IMR-90 (cell line): ENCODE results near the gene SCARB1. TPM values are rescaled to one million over a fixed set of nuclear protein-coding genes. Genes with fewer than 3 reads are reported as not detected.

Experiments
- ATAC-seq: fragments of 200-7000 bp; cut with Tn5 transposase; 2 replicates; pipeline ENCODE4 v1.9.1; 2020; ENCODE audit warnings: low read depth, mild to moderate bottlenecking, moderate library complexity
- BruUV-seq: library from RNA; stranded (reverse); fragments of 400-500 nt; replicated peaks from 2 replicates; lab custom pipeline; 2021; lab: Mats Ljungman, UMichigan
- CTCF ChIA-PET: fragments of 300-600 bp; formaldehyde crosslinking; extraction: SDS; loops from one replicate; lab custom pipeline; 2021; ENCODE audit warnings: antibody characterized with exemption; lab: Yijun Ruan, JAX
- POLR2A ChIA-PET: fragments of 300-600 bp; sonication (Branson Sonifier 250); formaldehyde crosslinking; loops from one replicate; lab custom pipeline; 2022; ENCODE audit warnings: antibody characterized with exemption; ENCODE audit not compliant: unreplicated experiment; lab: Charles Lee
- DNase-seq: peaks from one replicate; pipeline ENCODE4 v3.0.0; 2013
- H2AFZ ChIP-seq: replicated peaks from 2 replicates; pipeline ENCODE3; 2013; ENCODE audit warnings: low read length, mild to moderate bottlenecking; ENCODE audit not compliant: poor library complexity
- H2AK5ac ChIP-seq: 2 replicates; pipeline ENCODE4 v1.6.1; 2013; ENCODE audit warnings: low read depth, low read length, inconsistent platforms
- H2AK9ac ChIP-seq: replicated peaks from 2 replicates; pipeline ENCODE3; 2013; ENCODE audit warnings: mild to moderate bottlenecking, low read depth, low read length, moderate library complexity; ENCODE audit not compliant: poor library complexity
- H2BK120ac ChIP-seq: 2 replicates; pipeline ENCODE4 v1.6.1; 2013; ENCODE audit warnings: low read depth, low read length, inconsistent platforms
- H2BK15ac ChIP-seq: 3 replicates; pipeline ENCODE4 v1.6.1; 2013; ENCODE audit warnings: low read depth, low read length, inconsistent platforms
- H2BK20ac ChIP-seq: 2 replicates; pipeline ENCODE4 v1.6.1; 2013; ENCODE audit warnings: low read depth, mild to moderate bottlenecking, inconsistent platforms, low read length, moderate library complexity
- H2BK5ac ChIP-seq: 2 replicates; pipeline ENCODE4 v1.6.1; 2013; ENCODE audit warnings: mild to moderate bottlenecking, low read depth, low read length, inconsistent platforms; ENCODE audit not compliant: poor library complexity, severe bottlenecking
- H3K14ac ChIP-seq: replicated peaks from 2 replicates; pipeline ENCODE4 v1.6.1; 2013; ENCODE audit warnings: low read depth, low read length, inconsistent platforms
- H3K18ac ChIP-seq: 2 replicates; pipeline ENCODE4 v1.6.1; 2013; ENCODE audit warnings: low read depth, low read length, control low read depth
- H3K23ac ChIP-seq: 2 replicates; pipeline ENCODE4 v1.6.1; 2013; ENCODE audit warnings: low read depth, low read length, inconsistent platforms
- H3K27ac ChIP-seq: 2 replicates; pipeline ENCODE4 v1.5.1; 2013; ENCODE audit warnings: mild to moderate bottlenecking, control low read depth, low read length; ENCODE audit not compliant: insufficient read depth
- H3K27me3 ChIP-seq: 2 replicates; pipeline ENCODE4 v1.6.1; 2013; ENCODE audit warnings: low read length; ENCODE audit not compliant: control insufficient read depth, insufficient read depth
- H3K36me3 ChIP-seq: 2 replicates; pipeline ENCODE4 v1.6.1; 2013; ENCODE audit warnings: low read length, mixed read lengths; ENCODE audit not compliant: control insufficient read depth, insufficient read depth
- H3K4ac ChIP-seq: 2 replicates; pipeline ENCODE4 v1.6.1; 2013; ENCODE audit warnings: low read depth, low read length, inconsistent platforms
- H3K4me1 ChIP-seq: 2 replicates; pipeline ENCODE4 v1.6.1; 2013; ENCODE audit warnings: low read length, mixed read lengths; ENCODE audit not compliant: control insufficient read depth, insufficient read depth
- H3K4me2 ChIP-seq: 2 replicates; pipeline ENCODE4 v1.6.1; 2013; ENCODE audit warnings: low read depth, mild to moderate bottlenecking, control low read depth, low read length, moderate library complexity
- H3K4me3 ChIP-seq: 2 replicates; pipeline ENCODE4 v1.5.1; 2013; ENCODE audit warnings: low read depth, mild to moderate bottlenecking, control low read depth, low read length, moderate library complexity; ENCODE audit not compliant: insufficient read depth
- H3K56ac ChIP-seq: 2 replicates; pipeline ENCODE4 v1.6.1; 2013; ENCODE audit warnings: low read length, inconsistent platforms; ENCODE audit not compliant: insufficient read depth; ENCODE audit errors: extremely low read depth
- H3K79me1 ChIP-seq, 2 experiments: 2 replicates each; pipeline ENCODE4 v1.6.1; 2013; ENCODE audit warnings: low read length in 2 of 2, inconsistent platforms in 1 of 2, low read depth in 1 of 2
- H3K9ac ChIP-seq: 2 replicates; pipeline ENCODE4 v1.6.1; 2013; ENCODE audit warnings: low read depth, low read length, control low read depth
- H3K9me1 ChIP-seq: 2 replicates; pipeline ENCODE4 v1.6.1; 2013; ENCODE audit warnings: low read length, inconsistent platforms; ENCODE audit not compliant: insufficient read depth
- H3K9me3 ChIP-seq: 2 replicates; pipeline ENCODE4 v1.6.1; 2013; ENCODE audit warnings: low read length; ENCODE audit not compliant: control insufficient read depth, insufficient read depth
- H4K20me1 ChIP-seq: 2 replicates; pipeline ENCODE4 v1.6.1; 2013; ENCODE audit warnings: low read length, inconsistent platforms; ENCODE audit not compliant: insufficient read depth
- H4K5ac ChIP-seq: 2 replicates; pipeline ENCODE4 v1.6.1; 2013; ENCODE audit warnings: mild to moderate bottlenecking, low read depth, low read length, control low read depth
- H4K8ac ChIP-seq, 2 experiments: 2 replicates each; pipeline ENCODE4 v1.6.1; 2013; ENCODE audit warnings: low read depth in 2 of 2, low read length in 2 of 2, control low read depth in 1 of 2, inconsistent platforms in 1 of 2
- H4K91ac ChIP-seq: 2 replicates; pipeline ENCODE4 v1.6.1; 2013; ENCODE audit warnings: low read depth, low read length, inconsistent platforms; ENCODE audit not compliant: insufficient read depth
- BHLHE40 ChIP-seq: fragments of 150-350 bp; IDR thresholded peaks from 2 replicates; pipeline ENCODE4 v1.6.1; 2016; ENCODE audit warnings: mild to moderate bottlenecking, low read depth, low read length
- CEBPB ChIP-seq: IDR thresholded peaks from 2 replicates; pipeline ENCODE4 v1.6.1; 2012; ENCODE audit warnings: low read depth, low read length, improper control_type of control experiment
- CHD1 ChIP-seq: IDR thresholded peaks from 2 replicates; pipeline ENCODE4 v1.6.1; 2012; ENCODE audit warnings: low read depth, low read length, improper control_type of control experiment
- CTCF ChIP-seq: conservative IDR thresholded peaks from 2 replicates; pipeline ENCODE4 v1.5.1; 2012; ENCODE audit warnings: mild to moderate bottlenecking, low read depth, low read length, improper control_type of control experiment
- FOS ChIP-seq: fragments of 150-350 bp; IDR thresholded peaks from 2 replicates; pipeline ENCODE4 v1.6.1; 2016; ENCODE audit warnings: low read depth, low read length
- MAFK ChIP-seq: IDR thresholded peaks from 2 replicates; pipeline ENCODE4 v1.6.1; 2012; ENCODE audit warnings: low read depth, low read length, improper control_type of control experiment
- MAZ ChIP-seq: IDR thresholded peaks from 2 replicates; pipeline ENCODE4 v1.6.1; 2012; ENCODE audit warnings: low read depth, mild to moderate bottlenecking, low read length, improper control_type of control experiment, moderate library complexity, borderline replicate concordance
- MXI1 ChIP-seq: IDR thresholded peaks from 2 replicates; pipeline ENCODE4 v1.6.1; 2012; ENCODE audit warnings: low read depth, mild to moderate bottlenecking, low read length, moderate library complexity, borderline replicate concordance
- NFE2L2 ChIP-seq: fragments of 150-350 bp; IDR thresholded peaks from 2 replicates; pipeline ENCODE4 v1.6.1; 2016; ENCODE audit warnings: low read depth, mild to moderate bottlenecking, low read length
- POLR2A ChIP-seq: IDR thresholded peaks from 2 replicates; pipeline ENCODE4 v1.6.1; 2012; ENCODE audit warnings: mild to moderate bottlenecking, low read depth, low read length
- RAD21 ChIP-seq: IDR thresholded peaks from 2 replicates; pipeline ENCODE4 v1.6.1; 2012; ENCODE audit warnings: low read length, improper control_type of control experiment
- RCOR1 ChIP-seq: IDR thresholded peaks from 2 replicates; pipeline ENCODE4 v1.6.1; 2012; ENCODE audit warnings: mild to moderate bottlenecking, low read length, improper control_type of control experiment; ENCODE audit not compliant: insufficient replicate concordance
- RFX5 ChIP-seq: IDR thresholded peaks from 2 replicates; pipeline ENCODE4 v1.8.0; 2012; ENCODE audit warnings: low read depth, mild to moderate bottlenecking, low read length, moderate library complexity
- SMC3 ChIP-seq: fragments of 150-350 bp; IDR thresholded peaks from 2 replicates; pipeline ENCODE4 v1.6.1; 2016; ENCODE audit warnings: low read depth, mild to moderate bottlenecking, antibody characterized with exemption, low read length, moderate library complexity
- WGBS, 2 experiments: methylation state at CpG; one replicate each; pipeline versions ENCODE4 v1.1.5 to v1.1.7; 2013; ENCODE audit warnings: missing lambda C conversion rate in 2 of 2; ENCODE audit not compliant: insufficient read length in 1 of 2; ENCODE audit errors: extremely low coverage in 2 of 2; 5-methylcytosine and 5-hydroxymethylcytosine counted together
- dilution Hi-C: fragments of 300-500 bp; cut with HindIII; formaldehyde crosslinking; loops from one replicate; pipeline ENCODE4 v1.14.3; 2018; ENCODE audit warnings: low sequenced_read_pairs; ENCODE audit not compliant: unreplicated experiment
- in situ Hi-C: fragments of 300-500 bp; cut with MboI; formaldehyde crosslinking; loops from 3 replicates; pipeline ENCODE4 v1.14.3; 2019; ENCODE audit warnings: low sequenced_read_pairs, inconsistent platforms, mixed read lengths
- intact Hi-C: fragments of 100-400 bp; cut with micrococcal nuclease; formaldehyde crosslinking; loops from 2 replicates; pipeline ENCODE4 v1.10.0; 2022
- polyA plus RNA-seq, 3 experiments: library from polyadenylated mRNA; depleted of rRNA; stranded (reverse); fragments of >200 nt; gene quantifications; 2 replicates each; pipeline ENCODE4 v1.2.3, GENCODE V29; 2012; ENCODE audit warnings: low replicate concordance in 1 of 3
- total RNA-seq: library from RNA; depleted of rRNA; stranded (reverse); fragments of >200 nt; gene quantifications from 2 replicates; pipeline ENCODE4 v1.2.3, GENCODE V29; 2012
- TF ChIP-seq, protein P1 (sequence below): fragments of 150-350 bp; IDR thresholded peaks from 2 replicates; pipeline ENCODE4 v1.6.1; 2017; ENCODE audit warnings: mild to moderate bottlenecking, antibody characterized with exemption, low read length, low read depth
- TF ChIP-seq, protein P2 (sequence below): fragments of 150-350 bp; IDR thresholded peaks from 2 replicates; pipeline ENCODE4 v1.6.1; 2016; ENCODE audit warnings: low read depth, mild to moderate bottlenecking, low read length, moderate library complexity, borderline replicate concordance

The SCARB1 gene
- total and polyA plus RNA-seq, 2 of the 4 experiments (the other 2 are of a cell fraction), result 3.0 to 24.8 TPM

DNA sequence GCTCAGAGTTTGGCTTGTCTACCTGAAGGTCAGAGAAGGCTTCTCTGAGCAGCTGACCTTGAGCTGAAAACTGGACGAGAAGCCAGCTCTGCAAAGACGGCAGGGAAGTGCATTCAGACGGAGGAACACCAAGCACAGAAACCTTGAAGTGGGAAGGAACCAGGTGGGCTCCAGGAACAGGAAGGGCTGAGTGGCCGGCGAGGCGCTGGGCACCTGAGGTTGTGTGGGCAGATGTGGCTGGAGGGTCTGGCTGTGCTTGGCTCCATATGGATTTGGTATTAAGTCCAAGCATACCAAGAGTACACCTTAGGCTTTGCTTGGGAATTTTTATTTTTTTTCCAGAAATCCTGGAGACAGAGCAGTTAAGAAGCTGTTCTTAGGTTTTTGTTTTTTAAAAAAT is 130.6 kb downstream of the SCARB1 start:
- CTCF ChIA-PET, result interaction anchor here (1.4 kb wide), 1 partner anchor 24 kb away, joined by 7 read pairs; no protein-coding TSS in a partner anchor
- Histone ChIP-seq H3K27me3 (no peaks in the 10 kb centered on the region), H3K79me1 (no peaks in the 10 kb centered on the region), H2AK9ac (no peak overlapping the region), H4K8ac (peak overlapping the region in 1 of 2 experiments; percentile 40; a peak in 1 of 4 replicates), H3K14ac (0 out of 2 replicates have a peak overlapping the region, but pooled peaks have one; percentile 3), H2BK20ac (peak overlapping the region; percentile 93), H2BK120ac (peak overlapping the region; percentile 61), H3K9me1 (peaks cover 8% of the 10 kb centered on the region), H3K27ac (no peak overlapping the region), H2BK15ac (peak overlapping the region; percentile 1; the same call in 1 of the 3 replicates), H3K56ac (no peak overlapping the region), H4K20me1 (no peaks in the 10 kb centered on the region), H3K9ac (no peak overlapping the region), H2BK5ac (peak overlapping the region; percentile 4), H3K4me3 (no peak overlapping the region), H4K91ac (peak overlapping the region; percentile 74), H2AK5ac (peak overlapping the region; percentile 86), H3K4ac (peak overlapping the region; percentile 84), H2AFZ (no peak overlapping the region), H3K18ac (peak overlapping the region; percentile 6; the same call in 1 of the 2 replicates), H3K4me1 (peaks cover 14% of the 10 kb centered on the region), H3K23ac (no peak overlapping the region), H4K5ac (peak overlapping the region; percentile 14; the same call in 1 of the 2 replicates), H3K9me3 (peaks cover 3% of the 10 kb centered on the region), H3K4me2 (no peak overlapping the region), H3K36me3 (no peaks in the 10 kb centered on the region)
- no TSS peak for BruUV-seq
- ATAC-seq (no peak), DNase-seq (no peak)
- no peak for TF ChIP-seq NFE2L2
- no peak for TF ChIP-seq SMC3
- no peak for TF ChIP-seq CTCF
- no peak for TF ChIP-seq POLR2A
- TF ChIP-seq CEBPB, result no peak
- TF ChIP-seq RAD21, result no peak
- TF ChIP-seq MXI1, result no peak
- TF ChIP-seq MAZ, result no peak
- TF ChIP-seq, protein P1, sequence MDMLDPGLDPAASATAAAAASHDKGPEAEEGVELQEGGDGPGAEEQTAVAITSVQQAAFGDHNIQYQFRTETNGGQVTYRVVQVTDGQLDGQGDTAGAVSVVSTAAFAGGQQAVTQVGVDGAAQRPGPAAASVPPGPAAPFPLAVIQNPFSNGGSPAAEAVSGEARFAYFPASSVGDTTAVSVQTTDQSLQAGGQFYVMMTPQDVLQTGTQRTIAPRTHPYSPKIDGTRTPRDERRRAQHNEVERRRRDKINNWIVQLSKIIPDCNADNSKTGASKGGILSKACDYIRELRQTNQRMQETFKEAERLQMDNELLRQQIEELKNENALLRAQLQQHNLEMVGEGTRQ, result no peak
- no peak for TF ChIP-seq RCOR1
- no peak for TF ChIP-seq FOS
- no peak for TF ChIP-seq BHLHE40
- no peak for TF ChIP-seq RFX5
- TF ChIP-seq, protein P2, sequence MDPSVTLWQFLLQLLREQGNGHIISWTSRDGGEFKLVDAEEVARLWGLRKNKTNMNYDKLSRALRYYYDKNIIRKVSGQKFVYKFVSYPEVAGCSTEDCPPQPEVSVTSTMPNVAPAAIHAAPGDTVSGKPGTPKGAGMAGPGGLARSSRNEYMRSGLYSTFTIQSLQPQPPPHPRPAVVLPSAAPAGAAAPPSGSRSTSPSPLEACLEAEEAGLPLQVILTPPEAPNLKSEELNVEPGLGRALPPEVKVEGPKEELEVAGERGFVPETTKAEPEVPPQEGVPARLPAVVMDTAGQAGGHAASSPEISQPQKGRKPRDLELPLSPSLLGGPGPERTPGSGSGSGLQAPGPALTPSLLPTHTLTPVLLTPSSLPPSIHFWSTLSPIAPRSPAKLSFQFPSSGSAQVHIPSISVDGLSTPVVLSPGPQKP, result no peak
- TF ChIP-seq MAFK, result no peak
- TF ChIP-seq CHD1, result no peak
- in situ Hi-C loops (no loop called here), dilution Hi-C loops (loop anchor here (10.0 kb wide), 1 partner anchor 48 kb away; no protein-coding TSS in a partner anchor), intact Hi-C loops (no loop called here)
- no CpG with 5 or more reads among the region's 6 CpGs for WGBS, 2 experiments
- POLR2A ChIA-PET, result no interaction called here
